Neuronal stem cell (in vitro differentiated cells): ENCODE measurements around the gene OSBP.

Source experiments
- DNase-seq: peaks from one replicate; pipeline ENCODE4 v3.0.0-alpha.2; 2013; ENCODE audit warnings: low spot score
- H2AFZ ChIP-seq: one replicate; pipeline ENCODE4 v1.6.1; 2013; ENCODE audit warnings: mild to moderate bottlenecking, low read length, inconsistent platforms
- H2AK5ac ChIP-seq: 2 replicates; pipeline ENCODE4 v1.6.1; 2013; ENCODE audit warnings: low read depth, mild to moderate bottlenecking, inconsistent platforms, low read length, moderate library complexity, mixed read lengths
- H2BK120ac ChIP-seq: 2 replicates; pipeline ENCODE4 v1.6.1; 2013; ENCODE audit warnings: low read depth, mild to moderate bottlenecking, inconsistent platforms, low read length, moderate library complexity, mixed read lengths
- H2BK12ac ChIP-seq: one replicate; pipeline ENCODE4 v1.6.1; 2013; ENCODE audit warnings: low read length, inconsistent platforms
- H2BK15ac ChIP-seq: 2 replicates; pipeline ENCODE4 v1.6.1; 2013; ENCODE audit warnings: mild to moderate bottlenecking, low read length, inconsistent platforms, mixed read lengths
- H2BK5ac ChIP-seq: one replicate; pipeline ENCODE4 v1.6.1; 2013; ENCODE audit warnings: inconsistent platforms, mild to moderate bottlenecking, low read length, moderate library complexity
- H3K14ac ChIP-seq: one replicate; pipeline ENCODE4 v1.6.1; 2013; ENCODE audit warnings: low read length, inconsistent platforms
- H3K18ac ChIP-seq: 2 replicates; pipeline ENCODE4 v1.6.1; 2013; ENCODE audit warnings: low read length, inconsistent platforms
- H3K23ac ChIP-seq: 2 replicates; pipeline ENCODE4 v1.6.1; 2013; ENCODE audit warnings: low read depth, mild to moderate bottlenecking, mixed read lengths, low read length, inconsistent platforms; ENCODE audit not compliant: poor library complexity
- H3K27ac ChIP-seq: replicated peaks from 3 replicates; pipeline ENCODE4 v1.5.1; 2013; ENCODE audit warnings: low read length, inconsistent platforms
- H3K27me3 ChIP-seq, 3 experiments: 2 replicates each; pipeline ENCODE4 v1.6.1; 2013; ENCODE audit warnings: low read length in 3 of 3, mild to moderate bottlenecking in 2 of 3, inconsistent platforms in 1 of 3, low read depth in 1 of 3, mixed read lengths in 1 of 3, moderate library complexity in 1 of 3; ENCODE audit not compliant: control insufficient read depth in 3 of 3, insufficient read depth in 3 of 3
- H3K36me3 ChIP-seq, 2 donors: replicated peaks in 1 of 2; 2 replicates each; pipeline ENCODE4 v1.6.1; 2013; ENCODE audit warnings: low read length in 2 of 2; ENCODE audit not compliant: control insufficient read depth in 2 of 2, insufficient read depth in 2 of 2
- H3K4ac ChIP-seq: 2 replicates; pipeline ENCODE4 v1.6.1; 2013; ENCODE audit warnings: inconsistent platforms, mild to moderate bottlenecking, low read length, moderate library complexity
- H3K4me1 ChIP-seq, 2 donors: 1 replicate in 1 of 2; 2 replicates in 1 of 2; pipeline ENCODE4 v1.6.1; 2013; ENCODE audit warnings: low read length in 2 of 2, low read depth in 1 of 2; ENCODE audit not compliant: control insufficient read depth in 2 of 2, insufficient read depth in 1 of 2
- H3K4me2 ChIP-seq: one replicate; pipeline ENCODE4 v1.6.1; 2013; ENCODE audit warnings: mild to moderate bottlenecking, low read length, inconsistent platforms; ENCODE audit not compliant: insufficient read depth, poor library complexity, severe bottlenecking
- H3K4me3 ChIP-seq, 2 donors: 2 replicates each; pipeline ENCODE4 v1.5.1; 2013; ENCODE audit warnings: low read length in 2 of 2, mild to moderate bottlenecking in 2 of 2, inconsistent platforms in 1 of 2, moderate library complexity in 1 of 2
- H3K79me1 ChIP-seq: one replicate; pipeline ENCODE4 v1.6.1; 2013; ENCODE audit warnings: low read depth, mild to moderate bottlenecking, inconsistent platforms, low read length, moderate library complexity
- H3K9ac ChIP-seq: one replicate; pipeline ENCODE4 v1.6.1; 2013; ENCODE audit warnings: mild to moderate bottlenecking, low read depth, low read length, inconsistent platforms; ENCODE audit not compliant: poor library complexity
- H3K9me3 ChIP-seq, 2 donors: replicated peaks in 1 of 2; 2 replicates each; pipeline versions ENCODE3 to v1.6.1; 2013; ENCODE audit warnings: low read length in 2 of 2, mild to moderate bottlenecking in 2 of 2, inconsistent platforms in 1 of 2, low read depth in 1 of 2, mixed read lengths in 1 of 2, moderate library complexity in 1 of 2; ENCODE audit not compliant: control insufficient read depth in 2 of 2, insufficient read depth in 1 of 2
- H4K8ac ChIP-seq: one replicate; pipeline ENCODE4 v1.6.1; 2013; ENCODE audit warnings: low read depth, mild to moderate bottlenecking, inconsistent platforms, low read length, moderate library complexity
- H4K91ac ChIP-seq: one replicate; pipeline ENCODE4 v1.6.1; 2013; ENCODE audit warnings: low read length, low read depth, mild to moderate bottlenecking, inconsistent platforms; ENCODE audit not compliant: poor library complexity
- WGBS, 2 donors: extraction: QIAGEN DNeasy Blood & Tissue Kit; methylation state at CpG; one replicate each; pipeline ENCODE4 v1.1.7; 2013; ENCODE audit warnings: missing lambda C conversion rate in 2 of 2, mixed read lengths in 1 of 2; ENCODE audit not compliant: insufficient read length in 2 of 2, insufficient replicate concordance in 1 of 2; ENCODE audit errors: extremely low coverage in 2 of 2; 5-methylcytosine and 5-hydroxymethylcytosine counted together

Gene OSBP

DNA sequence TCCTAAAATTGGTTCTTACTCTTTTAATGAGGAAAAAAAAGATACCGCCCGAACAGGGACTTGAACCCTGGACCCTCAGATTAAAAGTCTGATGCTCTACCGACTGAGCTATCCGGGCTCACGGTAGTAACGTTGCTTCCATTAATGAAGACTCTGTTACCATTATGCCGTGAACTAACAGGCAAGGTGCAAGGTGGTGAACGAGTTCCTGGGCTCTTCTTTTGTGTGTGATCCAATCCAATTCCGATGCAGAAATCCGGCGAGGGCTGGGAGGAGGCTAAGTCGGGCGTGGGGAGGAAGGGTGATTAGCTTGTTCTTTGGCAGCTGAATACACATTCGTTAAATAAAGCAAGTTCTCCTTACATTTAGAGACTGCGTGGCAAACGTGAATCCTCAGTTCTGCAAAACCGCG lies 55.3 kb downstream of the OSBP start:
- peak overlapping the region; percentile 26 for H3K9ac ChIP-seq
- no peak overlapping the region for H2BK12ac ChIP-seq
- DNase-seq = peak; percentile 91
- WGBS, 2 donors = no CpG with 5 or more reads among the region's 18 CpGs
- no peak overlapping the region for H2BK5ac ChIP-seq
- H2BK120ac ChIP-seq = no peak overlapping the region
- H3K9me3 ChIP-seq = no peaks in the 10 kb centered on the region
- no peak overlapping the region for H3K4ac ChIP-seq
- H3K27ac ChIP-seq = peak overlapping the region; percentile 58
- H4K91ac ChIP-seq = no peak overlapping the region
- no peak overlapping the region for H4K8ac ChIP-seq
- no peak overlapping the region for H3K14ac ChIP-seq
- H3K79me1 ChIP-seq = no peaks in the 10 kb centered on the region
- H3K36me3 ChIP-seq = no peaks in the 10 kb centered on the region
- H3K27me3 ChIP-seq = no peaks in the 10 kb centered on the region
- H2AK5ac ChIP-seq = no peak overlapping the region
- H3K4me3 ChIP-seq = peak overlapping the region; percentile 87 to 96
- peak overlapping the region; percentile 94 for H2AFZ ChIP-seq
- peaks cover 0 to 2% of the 10 kb centered on the region in 2 donors for H3K4me1 ChIP-seq
- no peak overlapping the region for H3K23ac ChIP-seq
- peak overlapping the region; percentile 58 for H3K4me2 ChIP-seq
- H3K18ac ChIP-seq = no peak overlapping the region
- H2BK15ac ChIP-seq = no peak overlapping the region

DNA sequence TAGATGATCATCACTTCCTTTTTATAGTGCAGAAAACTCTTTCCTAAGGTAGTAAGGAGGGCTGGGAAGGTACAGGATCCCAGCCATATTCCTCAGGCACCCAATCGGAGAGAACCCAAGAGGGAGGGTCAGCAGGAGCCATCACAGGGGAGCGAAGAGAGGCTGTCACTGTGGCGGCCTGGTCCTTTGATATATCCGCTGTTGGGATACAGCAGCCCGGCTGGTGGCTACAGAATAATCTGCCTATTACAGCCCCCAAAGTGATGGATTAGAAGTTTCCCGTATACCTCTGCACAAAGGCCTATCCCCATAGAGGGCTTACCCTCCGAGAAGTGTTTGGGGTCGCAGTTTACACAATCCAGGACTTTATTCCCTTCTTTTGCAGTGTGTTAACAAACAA lies 55.7 kb downstream of the OSBP start:
- Histone ChIP-seq H2BK120ac (no peak overlapping the region), H3K23ac (no peak overlapping the region), H3K14ac (no peak overlapping the region), H3K4me2 (peak overlapping the region; percentile 29), H4K91ac (no peak overlapping the region), H2AFZ (peak overlapping the region; percentile 63), H2AK5ac (no peak overlapping the region), H3K79me1 (no peaks in the 10 kb centered on the region), H3K4me1 (peaks cover 0 to 2% of the 10 kb centered on the region in 2 donors), H2BK15ac (no peak overlapping the region), H3K9ac (no peak overlapping the region), H3K4me3 (peak overlapping the region in 1 of 2 donors; percentile 87), H3K9me3 (no peaks in the 10 kb centered on the region), H3K18ac (no peak overlapping the region), H3K4ac (no peak overlapping the region), H3K27ac (no peak overlapping the region), H4K8ac (no peak overlapping the region), H3K36me3 (no peaks in the 10 kb centered on the region), H3K27me3 (no peaks in the 10 kb centered on the region), H2BK12ac (no peak overlapping the region), H2BK5ac (no peak overlapping the region)
- no peak for DNase-seq
- WGBS, 2 donors = no CpG with 5 or more reads among the region's 8 CpGs

DNA sequence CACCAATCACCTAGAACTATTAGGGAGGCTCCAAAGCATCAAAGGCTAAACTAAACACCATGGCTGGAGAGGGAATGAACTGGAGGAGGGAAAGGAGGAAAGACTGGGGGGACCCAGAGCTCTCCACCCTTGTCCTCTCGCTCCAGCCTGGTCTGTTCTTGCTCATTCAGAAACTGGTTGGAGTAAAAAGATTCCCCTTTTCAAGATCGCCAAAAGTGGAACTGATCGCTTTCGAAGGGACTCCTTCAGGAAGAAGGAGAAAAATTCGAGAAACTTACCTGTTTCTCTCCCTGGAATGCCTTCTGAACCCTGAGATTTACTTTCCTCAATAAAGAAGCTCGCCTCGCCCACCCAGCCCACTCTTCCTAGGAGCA lies 57.3 kb downstream of the OSBP start:
- Histone ChIP-seq H3K9me3 (no peaks in the 10 kb centered on the region), H3K4me3 (no peak overlapping the region), H2BK12ac (no peak overlapping the region), H3K4me2 (peak overlapping the region; percentile 29), H2BK5ac (no peak overlapping the region), H2AFZ (peak overlapping the region; percentile 30), H4K8ac (no peak overlapping the region), H2BK15ac (no peak overlapping the region), H4K91ac (no peak overlapping the region), H3K27ac (no peak overlapping the region), H3K9ac (no peak overlapping the region), H3K18ac (no peak overlapping the region), H3K36me3 (no peaks in the 10 kb centered on the region), H3K27me3 (no peaks in the 10 kb centered on the region), H3K23ac (no peak overlapping the region), H3K14ac (no peak overlapping the region), H3K79me1 (no peaks in the 10 kb centered on the region), H3K4ac (no peak overlapping the region), H3K4me1 (peaks cover 0 to 2% of the 10 kb centered on the region in 2 donors), H2BK120ac (no peak overlapping the region), H2AK5ac (no peak overlapping the region)
- no peak for DNase-seq
- WGBS, 2 donors = no CpG with 5 or more reads among the region's 7 CpGs

DNA sequence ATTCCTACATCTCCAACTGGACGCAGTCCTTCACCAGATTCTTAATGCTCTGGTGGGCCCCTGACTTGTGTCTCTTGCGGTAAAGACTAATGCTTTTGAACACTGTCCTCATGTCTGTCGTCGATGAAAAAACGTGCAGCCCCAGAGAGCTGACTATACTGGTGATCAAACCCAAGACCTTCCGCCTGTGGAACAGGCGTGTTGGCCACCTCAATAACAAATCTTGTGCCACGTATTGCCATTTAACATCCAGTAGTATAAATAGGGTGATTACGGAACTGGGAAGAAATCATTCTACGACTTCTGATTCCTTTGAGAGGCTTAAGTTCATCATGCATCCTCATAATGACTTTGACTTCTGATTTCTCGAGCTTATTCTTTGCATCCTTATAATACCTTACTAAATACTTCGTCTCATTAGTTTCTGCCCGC lies 58.6 kb downstream of the OSBP start:
- Histone ChIP-seq H4K8ac (no peak overlapping the region), H3K9me3 (no peaks in the 10 kb centered on the region), H2AFZ (peak overlapping the region; percentile 30), H3K4ac (no peak overlapping the region), H2AK5ac (no peak overlapping the region), H3K79me1 (no peaks in the 10 kb centered on the region), H2BK12ac (no peak overlapping the region), H3K4me3 (peak overlapping the region; percentile 51 to 75), H3K27ac (peak overlapping the region; percentile 21), H2BK15ac (no peak overlapping the region), H2BK120ac (no peak overlapping the region), H3K27me3 (no peaks in the 10 kb centered on the region), H3K23ac (no peak overlapping the region), H3K9ac (no peak overlapping the region), H2BK5ac (no peak overlapping the region), H3K4me2 (peak overlapping the region; percentile 32), H3K18ac (no peak overlapping the region), H3K14ac (no peak overlapping the region), H3K4me1 (peaks cover 0 to 2% of the 10 kb centered on the region in 2 donors), H4K91ac (no peak overlapping the region), H3K36me3 (no peaks in the 10 kb centered on the region)
- no peak for DNase-seq
- no CpG with 5 or more reads among the region's 13 CpGs for WGBS, 2 donors
